ES-I3 (cell line): ENCODE data around the gene CHD9.
"Not testable (repeated sequence)": the region's sequence is repeated elsewhere in the genome, so short reads cannot be mapped to it uniquely, and the experiment has no call there.

Source experiments
- H3K36me3 ChIP-seq: 2 replicates; pipeline ENCODE4 v1.6.1; 2013; ENCODE audit warnings: mild to moderate bottlenecking, low read length, control low read depth, moderate library complexity; ENCODE audit not compliant: insufficient read depth
- H3K4me1 ChIP-seq: 2 replicates; pipeline ENCODE4 v1.6.1; 2013; ENCODE audit warnings: mild to moderate bottlenecking, control low read depth, low read length; ENCODE audit not compliant: insufficient read depth
- H3K9ac ChIP-seq: 2 replicates; pipeline ENCODE4 v1.6.1; 2013; ENCODE audit warnings: low read depth, mild to moderate bottlenecking, low read length, moderate library complexity
- H3K9me3 ChIP-seq: 2 replicates; pipeline ENCODE4 v1.6.1; 2013; ENCODE audit warnings: mild to moderate bottlenecking, low read length, moderate library complexity; ENCODE audit not compliant: control insufficient read depth, insufficient read depth

CHD9 gene

GRCh38 chr16:53056392-53056881 is 1.6 kb downstream of the CHD9 start:
- H3K9me3 ChIP-seq = no peaks in the 10 kb centered on the region
- peaks cover 18% of the 10 kb centered on the region for H3K4me1 ChIP-seq
- H3K36me3 ChIP-seq = no peaks in the 10 kb centered on the region
- H3K9ac ChIP-seq = no peak overlapping the region

- Histone ChIP-seq H3K36me3 (no peaks in the 10 kb centered on the region), H3K9ac (no peak overlapping the region), H3K4me1 (peaks cover 17% of the 10 kb centered on the region; the same call in 1 of the 2 replicates), H3K9me3 (no peaks in the 10 kb centered on the region)
Observed at GRCh38 chr16:53057658-53058057, 2.9 kb downstream of the CHD9 start.

GRCh38 chr16:53058441-53058840 is 3.6 kb downstream of the CHD9 start:
- H3K9ac ChIP-seq = no peak overlapping the region
- H3K4me1 ChIP-seq = peaks cover 15% of the 10 kb centered on the region; the same call in 1 of the 2 replicates
- no peaks in the 10 kb centered on the region for H3K36me3 ChIP-seq
- H3K9me3 ChIP-seq = no peaks in the 10 kb centered on the region

GRCh38 chr16:53058882-53059281 is 4.1 kb downstream of the CHD9 start:
- H3K9ac ChIP-seq = no peak overlapping the region
- H3K36me3 ChIP-seq = no peaks in the 10 kb centered on the region
- peaks cover 15% of the 10 kb centered on the region; the same call in 1 of the 2 replicates for H3K4me1 ChIP-seq
- H3K9me3 ChIP-seq = no peaks in the 10 kb centered on the region

GRCh38 chr16:53059672-53060071 is 4.9 kb downstream of the CHD9 start:
- H3K36me3 ChIP-seq = no peaks in the 10 kb centered on the region
- H3K9ac ChIP-seq = no peak overlapping the region
- H3K9me3 ChIP-seq = no peaks in the 10 kb centered on the region
- H3K4me1 ChIP-seq = peaks cover 15% of the 10 kb centered on the region; the same call in 1 of the 2 replicates

GRCh38 chr16:53061256-53061655 is 6.5 kb downstream of the CHD9 start:
- Histone ChIP-seq H3K9me3 (no peaks in the 10 kb centered on the region), H3K36me3 (no peaks in the 10 kb centered on the region), H3K9ac (no peak overlapping the region)

GRCh38 chr16:53061701-53062159 is 6.9 kb downstream of the CHD9 start:
- Histone ChIP-seq H3K9me3 (no peaks in the 10 kb centered on the region), H3K9ac (no peak overlapping the region), H3K4me1 (peaks cover 11% of the 10 kb centered on the region; the same call in 1 of the 2 replicates), H3K36me3 (no peaks in the 10 kb centered on the region; the same call in 1 of the 2 replicates)

More at GRCh38 chr16:53061256-53061655, 6.5 kb downstream of the CHD9 start:
- peaks cover 14% of the 10 kb centered on the region; the same call in 1 of the 2 replicates for H3K4me1 ChIP-seq

- Histone ChIP-seq H3K4me1 (peaks cover 8% of the 10 kb centered on the region; the same call in 1 of the 2 replicates), H3K36me3 (no peaks in the 10 kb centered on the region; the same call in 1 of the 2 replicates), H3K9me3 (no peaks in the 10 kb centered on the region), H3K9ac (no peak overlapping the region)
Observed at GRCh38 chr16:53064081-53064578, 9.3 kb downstream of the CHD9 start.

- Histone ChIP-seq H3K4me1 (peaks cover 8% of the 10 kb centered on the region; the same call in 1 of the 2 replicates), H3K9me3 (no peaks in the 10 kb centered on the region), H3K36me3 (no peaks in the 10 kb centered on the region; the same call in 1 of the 2 replicates), H3K9ac (no peak overlapping the region)
Observed at GRCh38 chr16:53065461-53066061, 10.8 kb downstream of the CHD9 start.

GRCh38 chr16:53067675-53068074 is 12.9 kb downstream of the CHD9 start:
- Histone ChIP-seq H3K36me3 (no peaks in the 10 kb centered on the region; the same call in 1 of the 2 replicates), H3K4me1 (peaks cover 5% of the 10 kb centered on the region), H3K9ac (no peak overlapping the region), H3K9me3 (no peaks in the 10 kb centered on the region)

GRCh38 chr16:53068423-53068833 is 13.6 kb downstream of the CHD9 start:
- H3K9me3 ChIP-seq = peaks cover 5% of the 10 kb centered on the region
- peaks cover 5% of the 10 kb centered on the region for H3K4me1 ChIP-seq
- no peaks in the 10 kb centered on the region; the same call in 1 of the 2 replicates for H3K36me3 ChIP-seq
- no peak overlapping the region for H3K9ac ChIP-seq

- no peaks in the 10 kb centered on the region; the same call in 1 of the 2 replicates for H3K36me3 ChIP-seq
- peaks cover 5% of the 10 kb centered on the region for H3K4me1 ChIP-seq
- peaks cover 9% of the 10 kb centered on the region for H3K9me3 ChIP-seq
- H3K9ac ChIP-seq = no peak overlapping the region
Observed at GRCh38 chr16:53069772-53070171, 15.0 kb downstream of the CHD9 start.

- H3K9me3 ChIP-seq = peaks cover 15% of the 10 kb centered on the region
- peaks cover 5% of the 10 kb centered on the region for H3K4me1 ChIP-seq
- H3K9ac ChIP-seq = no peak overlapping the region
- H3K36me3 ChIP-seq = no peaks in the 10 kb centered on the region; the same call in 1 of the 2 replicates
Observed at GRCh38 chr16:53071748-53072301, 17.0 kb downstream of the CHD9 start.

GRCh38 chr16:53073022-53073421 is 18.2 kb downstream of the CHD9 start:
- Histone ChIP-seq H3K36me3 (no peaks in the 10 kb centered on the region; the same call in 1 of the 2 replicates), H3K9ac (no peak overlapping the region), H3K9me3 (peaks cover 20% of the 10 kb centered on the region), H3K4me1 (peaks cover 5% of the 10 kb centered on the region)

- H3K9me3 ChIP-seq = peaks cover 22% of the 10 kb centered on the region
- H3K9ac ChIP-seq, H3K36me3 ChIP-seq: not testable (repeated sequence)
- peaks cover 10% of the 10 kb centered on the region for H3K4me1 ChIP-seq
Observed at GRCh38 chr16:53074296-53074695, 19.5 kb downstream of the CHD9 start.
